K562 (cell line): ENCODE results near the gene SPAG16.

ENCODE experiments used
- BCLAF1 ChIP-seq, 2 experiments: fragments of 450-650 bp in 1 of 2; IDR thresholded peaks; 2 replicates each; pipeline ENCODE4 v1.6.1; 2011 to 2017; ENCODE audit warnings: low read depth in 2 of 2, antibody characterized with exemption in 1 of 2, borderline replicate concordance in 1 of 2, low read length in 1 of 2, mild to moderate bottlenecking in 1 of 2, mixed read lengths in 1 of 2; ENCODE audit not compliant: control insufficient read depth in 1 of 2
- GTF2E2 ChIP-seq: fragments of 200-800 bp; sonication (Bioruptor generic); IDR thresholded peaks from 2 replicates; pipeline ENCODE4 v1.6.1; 2016; ENCODE audit warnings: missing genetic modification characterization, missing compliant biosample characterization
- MLX ChIP-seq, 2 experiments: fragments of 450-650 bp in 1 of 2; sonication (generic) in 1 of 2; formaldehyde crosslinking; conservative IDR thresholded peaks; 2 replicates each; pipeline versions ENCODE4 v1.4.0 to v1.8.1; 2020 to 2022; ENCODE audit warnings: mild to moderate bottlenecking in 1 of 2, missing genetic modification reagents in 1 of 2
- RFX5 ChIP-seq: IDR thresholded peaks from 2 replicates; pipeline ENCODE4 v1.6.1; 2011; ENCODE audit warnings: low read depth, mild to moderate bottlenecking, improper control_type of control experiment, low read length

GRCh38 chr2:214380681-214381080 is 1096.4 kb downstream of the SPAG16 start:
- TF ChIP-seq MLX (CRISPR knock-in tag; conservative IDR thresholded peaks at IDR 0.05) (no peak), GTF2E2 (no peak), RFX5 (no peak), BCLAF1 (IDR thresholded peaks at IDR 0.05; ENCODE audit: borderline replicate concordance in 1 of 2, control insufficient read depth in 1 of 2, low read depth in 2 of 2, low read length in 1 of 2) (no peak)
